Right lobe of liver (tissue), 4 donors: ENCODE measurements around the gene ZBTB7C.
A peak's percentile ranks its signal among the peaks of the same experiment; 100 is the strongest.

Source experiments
- CTCF ChIP-seq, 4 donors: fragments of 200-600 bp in 3 of 4; fragments of 450-650 bp in 1 of 4; IDR thresholded peaks; one replicate each; pipeline versions ENCODE4 v1.5.1 to v1.8.0; 2016 to 2022; ENCODE audit warnings: antibody characterized with exemption in 4 of 4, mild to moderate bottlenecking in 2 of 4
- POLR2A ChIP-seq: fragments of 450-650 bp; IDR thresholded peaks from one replicate; pipeline ENCODE4 v1.6.1; 2017; ENCODE audit warnings: antibody characterized with exemption, mild to moderate bottlenecking
- donor health status: DM: no; HTN: no; CAD: no.
- donor health status: DM: no; HTN: no; CAD: no.
- donor health status: DM: no; HTN: yes; CAD: no.

GRCh38 chr18:48136827-48137373 lies 272.3 kb downstream of the ZBTB7C start:
- no peak for TF ChIP-seq CTCF (IDR thresholded peaks at IDR 0.05)
- peak; percentile 68 for TF ChIP-seq POLR2A
